Erythroblast (primary cell): ENCODE results near the gene LRFN5.

ENCODE experiments used
- GATA1 ChIP-seq: IDR thresholded peaks from 2 replicates; pipeline ENCODE4 v1.6.1; 2011; ENCODE audit warnings: low read depth, mild to moderate bottlenecking, control low read depth, low read length, moderate library complexity
- POLR2A ChIP-seq: IDR thresholded peaks from 2 replicates; pipeline ENCODE4 v1.6.1; 2011; ENCODE audit warnings: mild to moderate bottlenecking, low read length

- TF ChIP-seq POLR2A (no peak), GATA1 (no peak)
Observed at GRCh38 chr14:41607966-41608663, 1.4 kb downstream of the LRFN5 start.
